ENCODE data around the gene LILRA5.
"Not testable (repeated sequence)": the region's sequence is repeated elsewhere in the genome, so short reads cannot be mapped to it uniquely, and the experiment has no call there.

- TF ChIP-seq CTCF, POLR2AphosphoS5 (IDR thresholded peaks at IDR 0.05): not testable (repeated sequence)
These were observed 27.4 kb downstream of the LILRA5 start for GRCh38 chr19:54285427-54286056.
